SK-N-SH (cell line): ENCODE data around the gene ITGA2. TPM values are rescaled to one million over a fixed set of nuclear protein-coding genes. Genes with fewer than 3 reads are reported as not detected.

Source experiments
- CTCF ChIA-PET: fragments of 300-600, 350-600 bp; formaldehyde crosslinking; extraction: SDS; loops from one replicate; lab custom pipeline; 2021; lab: Yijun Ruan, JAX
- POLR2A ChIA-PET: fragments of 350-600 bp; sonication (Branson Sonifier 250); formaldehyde crosslinking; extraction: SDS; loops from one replicate; lab custom pipeline; 2020; ENCODE audit warnings: antibody characterized with exemption, inconsistent platforms; lab: Yijun Ruan, JAX
- DNase-seq: peaks from one replicate; pipeline ENCODE4 v3.0.0; 2012
- H2AFZ ChIP-seq: fragments of 200-600 bp; sonication (generic); 2 replicates; pipeline ENCODE4 v1.8.1; 2016; ENCODE audit warnings: antibody characterized with exemption, mild to moderate bottlenecking, low read depth
- H3F3A ChIP-seq: fragments of 200-600 bp; sonication (generic); replicated peaks from 2 replicates; pipeline ENCODE3; 2016; ENCODE audit warnings: antibody characterized with exemption, mild to moderate bottlenecking; ENCODE audit not compliant: insufficient read depth
- H3K27ac ChIP-seq, 2 experiments: fragments of 200-500 bp in 1 of 2; fragments of 200-600 bp in 1 of 2; sonication (Bioruptor generic) in 1 of 2; sonication (generic), shearing (Covaris generic) in 1 of 2; 2 replicates each; pipeline versions ENCODE4 v1.5.1 to v1.6.1; 2014 to 2016; ENCODE audit warnings: low read depth in 2 of 2, inconsistent platforms in 1 of 2, low read length in 1 of 2, mild to moderate bottlenecking in 1 of 2, mixed read lengths in 1 of 2
- H3K27me3 ChIP-seq: fragments of 200-600 bp; sonication (generic), shearing (Covaris generic); 2 replicates; pipeline ENCODE4 v1.6.1; 2016; ENCODE audit warnings: mixed run types; ENCODE audit not compliant: insufficient read depth
- H3K36me3 ChIP-seq, 2 experiments: fragments of 200-500 bp in 1 of 2; fragments of 200-600 bp in 1 of 2; sonication (Bioruptor generic) in 1 of 2; sonication (generic) in 1 of 2; replicated peaks in 1 of 2; 2 replicates each; pipeline versions ENCODE3 to v1.5.1; 2014 to 2016; ENCODE audit warnings: low read length in 1 of 2, mild to moderate bottlenecking in 1 of 2; ENCODE audit not compliant: insufficient read depth in 2 of 2, control insufficient read depth in 1 of 2
- H3K4me1 ChIP-seq, 2 experiments: fragments of 200-500 bp in 1 of 2; fragments of 200-600 bp in 1 of 2; sonication (Bioruptor generic) in 1 of 2; sonication (generic), shearing (Covaris generic) in 1 of 2; 2 replicates each; pipeline versions ENCODE4 v1.5.1 to v1.6.1; 2014 to 2016; ENCODE audit warnings: low read depth in 1 of 2, low read length in 1 of 2, mixed run types in 1 of 2; ENCODE audit not compliant: insufficient read depth in 2 of 2, control insufficient read depth in 1 of 2
- H3K4me2 ChIP-seq: fragments of 200-600 bp; sonication (generic), shearing (Covaris generic); 2 replicates; pipeline ENCODE4 v1.6.1; 2017; ENCODE audit warnings: mixed run types
- H3K4me3 ChIP-seq, 2 experiments: fragments of 200-500 bp in 1 of 2; fragments of 200-600 bp in 1 of 2; sonication (Bioruptor generic) in 1 of 2; sonication (generic), shearing (Covaris generic) in 1 of 2; 2 replicates each; pipeline versions ENCODE4 v1.5.1 to v1.8.1; 2014 to 2016; ENCODE audit warnings: low read depth in 2 of 2, inconsistent platforms in 1 of 2, low read length in 1 of 2, mild to moderate bottlenecking in 1 of 2, mixed read lengths in 1 of 2, moderate library complexity in 1 of 2
- H3K79me2 ChIP-seq: fragments of 200-600 bp; sonication (generic); 2 replicates; pipeline ENCODE4 v1.8.1; 2017; ENCODE audit warnings: mild to moderate bottlenecking; ENCODE audit not compliant: insufficient read depth
- H3K9ac ChIP-seq: fragments of 200-600 bp; sonication (generic); 2 replicates; pipeline ENCODE4 v1.6.1; 2017; ENCODE audit warnings: mixed run types
- H3K9me2 ChIP-seq: fragments of 200-600 bp; sonication (generic); 2 replicates; pipeline ENCODE4 v1.6.1; 2017; ENCODE audit warnings: mixed run types
- H3K9me3 ChIP-seq: fragments of 200-600 bp; sonication (generic); 2 replicates; pipeline ENCODE4 v1.6.1; 2017; ENCODE audit warnings: mixed run types, mild to moderate bottlenecking, moderate library complexity
- H4K20me1 ChIP-seq: fragments of 200-600 bp; sonication (generic); 2 replicates; pipeline ENCODE4 v1.6.1; 2017; ENCODE audit warnings: mild to moderate bottlenecking, mixed run types; ENCODE audit not compliant: insufficient read depth
- CHD2 ChIP-seq: fragments of 150-350 bp; IDR thresholded peaks from 2 replicates; pipeline ENCODE4 v1.6.1; 2018; ENCODE audit warnings: low read length; ENCODE audit not compliant: partially characterized antibody
- CTCF ChIP-seq: fragments of 200-600 bp; sonication (generic); IDR thresholded peaks from 2 replicates; pipeline ENCODE4 v1.6.1; 2017; ENCODE audit warnings: antibody characterized with exemption, mild to moderate bottlenecking, moderate library complexity
- EP300 ChIP-seq, 2 experiments: IDR thresholded peaks; 2 replicates each; pipeline versions ENCODE4 v1.4.0 to v1.6.1; 2012; ENCODE audit warnings: borderline replicate concordance in 1 of 2, low read depth in 1 of 2, low read length in 1 of 2
- FOXM1 ChIP-seq: IDR thresholded peaks from 2 replicates; pipeline ENCODE4 v1.4.0; 2012; ENCODE audit warnings: low read depth, mild to moderate bottlenecking
- GATA2 ChIP-seq: sonication (generic); formaldehyde crosslinking; IDR thresholded peaks from 2 replicates; pipeline ENCODE4 v1.5.0; 2020; ENCODE audit warnings: mild to moderate bottlenecking, missing genetic modification reagents
- JUND ChIP-seq: IDR thresholded peaks from 2 replicates; pipeline ENCODE4 v1.4.0; 2012
- MXI1 ChIP-seq: IDR thresholded peaks from 2 replicates; pipeline ENCODE4 v1.6.1; 2012; ENCODE audit warnings: mild to moderate bottlenecking, low read depth, low read length, improper control_type of control experiment
- NFIC ChIP-seq: IDR thresholded peaks from 2 replicates; pipeline ENCODE4 v1.4.0; 2012; ENCODE audit warnings: borderline replicate concordance
- NRF1 ChIP-seq: IDR thresholded peaks from 2 replicates; pipeline ENCODE4 v1.6.1; 2012; ENCODE audit warnings: low read depth, mild to moderate bottlenecking, low read length
- POLR2AphosphoS5 ChIP-seq: IDR thresholded peaks from 2 replicates; pipeline ENCODE4 v1.6.1; 2012; ENCODE audit warnings: low read depth, low read length
- RAD21 ChIP-seq: IDR thresholded peaks from 2 replicates; pipeline ENCODE4 v1.6.1; 2012; ENCODE audit warnings: mild to moderate bottlenecking, low read length
- RCOR1 ChIP-seq: fragments of 150-350 bp; IDR thresholded peaks from 2 replicates; pipeline ENCODE4 v1.6.1; 2017; ENCODE audit warnings: antibody characterized with exemption, low read length
- RFX5 ChIP-seq: IDR thresholded peaks from 2 replicates; pipeline ENCODE4 v1.6.1; 2012; ENCODE audit warnings: mild to moderate bottlenecking, improper control_type of control experiment, low read length
- RXRA ChIP-seq: IDR thresholded peaks from 2 replicates; pipeline ENCODE4 v1.4.0; 2012; ENCODE audit warnings: low read depth, mild to moderate bottlenecking, borderline replicate concordance
- SIN3A ChIP-seq: IDR thresholded peaks from 2 replicates; pipeline ENCODE4 v1.6.1; 2012; ENCODE audit warnings: low read depth, mild to moderate bottlenecking, low read length, moderate library complexity, borderline replicate concordance
- SMC3 ChIP-seq: IDR thresholded peaks from 2 replicates; pipeline ENCODE4 v1.6.1; 2012; ENCODE audit warnings: low read depth, low read length, improper control_type of control experiment
- TAF1 ChIP-seq: IDR thresholded peaks from 2 replicates; pipeline ENCODE4 v1.6.1; 2012; ENCODE audit warnings: low read depth, mild to moderate bottlenecking, low read length, moderate library complexity, borderline replicate concordance
- TEAD4 ChIP-seq: IDR thresholded peaks from 2 replicates; pipeline ENCODE4 v1.4.0; 2012; ENCODE audit warnings: mild to moderate bottlenecking, borderline replicate concordance; ENCODE audit not compliant: insufficient read depth
- USF2 ChIP-seq: fragments of 150-350 bp; IDR thresholded peaks from 2 replicates; pipeline ENCODE4 v1.6.1; 2017; ENCODE audit warnings: antibody characterized with exemption, low read length, low read depth, borderline replicate concordance
- YY1 ChIP-seq: IDR thresholded peaks from 2 replicates; pipeline ENCODE4 v1.4.0; 2012; ENCODE audit warnings: low read depth, mild to moderate bottlenecking
- WGBS: methylation state at CpG from one replicate; pipeline ENCODE4 v1.1.6; 2017; ENCODE audit warnings: low lambda C conversion rate; 5-methylcytosine and 5-hydroxymethylcytosine counted together
- polyA plus RNA-seq, 3 experiments: library from polyadenylated mRNA; depleted of rRNA; stranded (reverse); fragments of >200 nt; gene quantifications; 2 replicates each; pipeline ENCODE4 v1.2.3, GENCODE V29; 2012
- TF ChIP-seq, protein P1 (sequence below): IDR thresholded peaks from 2 replicates; pipeline ENCODE4; 2012
- TF ChIP-seq, protein P2 (sequence below): IDR thresholded peaks from 2 replicates; pipeline ENCODE4 v1.4.0; 2012; ENCODE audit warnings: low read depth, borderline replicate concordance
- TF ChIP-seq, protein P3 (sequence below): IDR thresholded peaks from 2 replicates; pipeline ENCODE4 v1.4.0; 2012; ENCODE audit warnings: low read depth
- TF ChIP-seq, protein P4 (sequence below): IDR thresholded peaks from 2 replicates; pipeline ENCODE4 v1.4.0; 2012; ENCODE audit warnings: low read depth, borderline replicate concordance

ITGA2 gene
- 38.2 and 52.1 TPM in 2 replicates for polyA plus RNA-seq (2012; rRNA removed)
- 47.1 and 52.1 TPM in 2 replicates for polyA plus RNA-seq (2012; cell fraction: cytosol; rRNA removed)
- polyA plus RNA-seq (2012; cell fraction: nucleus; rRNA removed), result 24.2 and 48.6 TPM in 2 replicates

DNA sequence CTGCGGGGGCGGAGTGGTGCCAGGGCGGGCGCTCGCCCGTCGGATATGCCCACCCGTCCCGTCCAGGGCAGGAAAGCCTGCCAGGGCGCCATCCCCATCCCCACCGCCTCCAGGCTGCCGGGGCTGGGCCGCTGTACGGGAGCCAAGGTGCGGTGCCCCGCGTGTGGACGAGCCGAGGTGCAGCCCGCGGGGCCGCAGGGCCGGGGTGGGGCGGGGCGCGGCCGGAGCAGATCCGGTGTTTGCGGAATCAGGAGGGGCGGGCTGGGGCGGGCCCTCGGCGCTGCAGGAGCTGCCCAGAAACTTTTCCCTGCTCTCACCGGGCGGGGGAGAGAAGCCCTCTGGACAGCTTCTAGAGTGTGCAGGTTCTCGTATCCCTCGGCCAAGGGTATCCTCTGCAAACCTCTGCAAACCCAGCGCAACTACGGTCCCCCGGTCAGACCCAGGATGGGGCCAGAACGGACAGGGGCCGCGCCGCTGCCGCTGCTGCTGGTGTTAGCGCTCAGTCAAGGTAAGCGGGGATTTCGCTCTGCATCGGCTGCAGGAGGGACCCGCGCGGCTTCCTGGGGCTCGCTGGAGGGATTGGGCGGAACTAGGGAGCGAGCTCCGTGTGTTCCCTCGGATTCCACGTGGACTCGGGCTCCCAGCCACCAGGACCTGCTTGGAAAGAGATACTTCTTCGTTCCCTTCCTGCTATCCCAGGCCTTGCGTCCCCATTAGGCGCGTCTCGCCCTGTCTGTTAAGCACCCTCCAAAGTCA is at the start of gene ITGA2:
Gene ITGA2, plus strand, starts transcription at position 328 of the 756 bp plus-strand sequence. Its CDS starts 117 bp downstream, at position 445.
- H3K79me2 ChIP-seq, result peaks cover 50% of the 10 kb centered on the region
- H3K36me3 ChIP-seq, result peaks cover 6 to 28% of the 10 kb centered on the region in 2 experiments

More for the DNA sequence above, at the start of gene ITGA2:
- peaks cover 6 to 21% of the 10 kb centered on the region in 2 experiments for H3K4me1 ChIP-seq
- H3K9ac ChIP-seq, result peak within 1 kb of the TSS; percentile 76
- H2AFZ ChIP-seq, result peak within 1 kb of the TSS; percentile 61; the same call in 1 of the 2 replicates
- H3K27me3 ChIP-seq, result no peaks in the 10 kb centered on the region
- H4K20me1 ChIP-seq, result peaks cover 10% of the 10 kb centered on the region; the same call in 1 of the 2 replicates
- peak within 1 kb of the TSS; percentile 83 to 87 for H3K4me3 ChIP-seq
- peaks cover 34% of the 10 kb centered on the region for H3F3A ChIP-seq
- H3K27ac ChIP-seq, result peak within 1 kb of the TSS; percentile 73 to 81
- ChIA-PET POLR2A (no interaction called here), CTCF (interaction anchor here (0.6 to 1.5 kb wide), 7 partner anchors 10 to 110 kb away, joined by 3 read pairs; no protein-coding TSS in a partner anchor)
- WGBS, result 2% methylated on average over 13 of the region's 64 CpGs
- peak; percentile 77 for DNase-seq
- no peaks in the 10 kb centered on the region for H3K9me3 ChIP-seq
- no peaks in the 10 kb centered on the region for H3K9me2 ChIP-seq
- TF ChIP-seq JUND, result no peak
- peak; percentile 78 for TF ChIP-seq TAF1
- no peak for TF ChIP-seq GATA2
- peak; percentile 48; the same call in 1 of the 2 replicates for TF ChIP-seq MXI1
- TF ChIP-seq, protein P1, sequence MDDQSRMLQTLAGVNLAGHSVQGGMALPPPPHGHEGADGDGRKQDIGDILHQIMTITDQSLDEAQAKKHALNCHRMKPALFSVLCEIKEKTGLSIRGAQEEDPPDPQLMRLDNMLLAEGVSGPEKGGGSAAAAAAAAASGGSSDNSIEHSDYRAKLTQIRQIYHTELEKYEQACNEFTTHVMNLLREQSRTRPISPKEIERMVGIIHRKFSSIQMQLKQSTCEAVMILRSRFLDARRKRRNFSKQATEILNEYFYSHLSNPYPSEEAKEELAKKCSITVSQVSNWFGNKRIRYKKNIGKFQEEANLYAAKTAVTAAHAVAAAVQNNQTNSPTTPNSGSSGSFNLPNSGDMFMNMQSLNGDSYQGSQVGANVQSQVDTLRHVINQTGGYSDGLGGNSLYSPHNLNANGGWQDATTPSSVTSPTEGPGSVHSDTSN, result no peak
- 0 out of 2 replicates have a peak, but pooled peaks have one; percentile 7 for TF ChIP-seq TEAD4
- no peak for TF ChIP-seq NRF1
- peak; percentile 34; the same call in 1 of the 2 replicates for TF ChIP-seq SIN3A
- TF ChIP-seq NFIC, result 0 out of 2 replicates have a peak, but pooled peaks have one; percentile 5
- TF ChIP-seq, protein P2, sequence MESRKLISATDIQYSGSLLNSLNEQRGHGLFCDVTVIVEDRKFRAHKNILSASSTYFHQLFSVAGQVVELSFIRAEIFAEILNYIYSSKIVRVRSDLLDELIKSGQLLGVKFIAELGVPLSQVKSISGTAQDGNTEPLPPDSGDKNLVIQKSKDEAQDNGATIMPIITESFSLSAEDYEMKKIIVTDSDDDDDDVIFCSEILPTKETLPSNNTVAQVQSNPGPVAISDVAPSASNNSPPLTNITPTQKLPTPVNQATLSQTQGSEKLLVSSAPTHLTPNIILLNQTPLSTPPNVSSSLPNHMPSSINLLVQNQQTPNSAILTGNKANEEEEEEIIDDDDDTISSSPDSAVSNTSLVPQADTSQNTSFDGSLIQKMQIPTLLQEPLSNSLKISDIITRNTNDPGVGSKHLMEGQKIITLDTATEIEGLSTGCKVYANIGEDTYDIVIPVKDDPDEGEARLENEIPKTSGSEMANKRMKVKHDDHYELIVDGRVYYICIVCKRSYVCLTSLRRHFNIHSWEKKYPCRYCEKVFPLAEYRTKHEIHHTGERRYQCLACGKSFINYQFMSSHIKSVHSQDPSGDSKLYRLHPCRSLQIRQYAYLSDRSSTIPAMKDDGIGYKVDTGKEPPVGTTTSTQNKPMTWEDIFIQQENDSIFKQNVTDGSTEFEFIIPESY, result no peak
- TF ChIP-seq CHD2, result no peak
- no peak; a peak in 1 of 4 replicates for TF ChIP-seq EP300 (IDR thresholded peaks at IDR 0.05; ENCODE audit: borderline replicate concordance in 1 of 2, low read depth in 1 of 2, low read length in 1 of 2)
- TF ChIP-seq RFX5, result no peak
- TF ChIP-seq FOXM1, result no peak
- no peak for TF ChIP-seq SMC3
- no peak for TF ChIP-seq USF2
- no peak for TF ChIP-seq RCOR1
- TF ChIP-seq, protein P3, sequence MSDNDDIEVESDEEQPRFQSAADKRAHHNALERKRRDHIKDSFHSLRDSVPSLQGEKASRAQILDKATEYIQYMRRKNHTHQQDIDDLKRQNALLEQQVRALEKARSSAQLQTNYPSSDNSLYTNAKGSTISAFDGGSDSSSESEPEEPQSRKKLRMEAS, result peak; percentile 32; the same call in 1 of the 2 replicates
- no peak for TF ChIP-seq RAD21
- no peak for TF ChIP-seq YY1
- peak; percentile 69 for TF ChIP-seq POLR2AphosphoS5
- TF ChIP-seq RXRA, result 0 out of 2 replicates have a peak, but pooled peaks have one; percentile 8
- TF ChIP-seq CTCF, result no peak
- TF ChIP-seq, protein P4, sequence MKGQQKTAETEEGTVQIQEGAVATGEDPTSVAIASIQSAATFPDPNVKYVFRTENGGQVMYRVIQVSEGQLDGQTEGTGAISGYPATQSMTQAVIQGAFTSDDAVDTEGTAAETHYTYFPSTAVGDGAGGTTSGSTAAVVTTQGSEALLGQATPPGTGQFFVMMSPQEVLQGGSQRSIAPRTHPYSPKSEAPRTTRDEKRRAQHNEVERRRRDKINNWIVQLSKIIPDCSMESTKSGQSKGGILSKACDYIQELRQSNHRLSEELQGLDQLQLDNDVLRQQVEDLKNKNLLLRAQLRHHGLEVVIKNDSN, result no peak
- peak within 1 kb of the TSS; percentile 74 for H3K4me2 ChIP-seq
